ENCODE results near the gene PHPT1.

- TF ChIP-seq CTCF (IDR thresholded peaks at IDR 0.05; ENCODE audit: insufficient read depth, low read depth, low read length) (no peak), EZH2 (IDR thresholded peaks at IDR 0.05; ENCODE audit: insufficient read depth, low read length) (no peak)
Measured at GRCh38 chr9:136825295-136826187, 23.7 kb upstream of the PHPT1 start.

All from astrocyte (in vitro differentiated cells and primary cell).